ENCODE measurements around the gene AADACL4.

- TF ChIP-seq CTCF (IDR thresholded peaks at IDR 0.05; ENCODE audit: poor library complexity) (no peak), EZH2phosphoT487 (IDR thresholded peaks at IDR 0.05; ENCODE audit: low read depth, severe bottlenecking, unreplicated experiment) (no peak), EZH2 (IDR thresholded peaks at IDR 0.05; ENCODE audit: borderline replicate concordance) (no peak)
Observed at GRCh38 chr1:12631571-12631970, 12.3 kb upstream of the AADACL4 start.

Measured in hepatocyte (in vitro differentiated cells).